HCT116 (cell line): ENCODE results near the gene PRKCA. TPM values are rescaled to one million over a fixed set of nuclear protein-coding genes. Genes with fewer than 3 reads are reported as not detected.

ENCODE experiments used
- ATAC-seq: fragments of 200-7000 bp; cut with Tn5 transposase; 2 replicates; pipeline ENCODE4 v1.9.1; 2020; ENCODE audit warnings: mild to moderate bottlenecking, moderate library complexity
- BruUV-seq: library from RNA; stranded (reverse); fragments of 400-500 nt; replicated peaks from 2 replicates; lab custom pipeline; 2021; lab: Mats Ljungman, UMichigan
- CTCF ChIA-PET: fragments of 300-600 bp; sonication (Branson Sonifier 250); formaldehyde crosslinking; loops from one replicate; lab custom pipeline; 2021; ENCODE audit warnings: antibody characterized with exemption; lab: Charles Lee
- POLR2A ChIA-PET: fragments of 300-600, 350-600 bp; sonication (Branson Sonifier 250); formaldehyde crosslinking; loops from one replicate; lab custom pipeline; 2021; ENCODE audit warnings: antibody characterized with exemption; lab: Charles Lee
- RAD21 ChIA-PET, 2 experiments: fragments of 300-600 bp; sonication (Branson Sonifier 250); formaldehyde crosslinking; loops; one replicate each; lab custom pipeline; 2023; ENCODE audit warnings: low total read pairs in 2 of 2; ENCODE audit not compliant: uncharacterized antibody in 2 of 2, unreplicated experiment in 2 of 2, low non-redundant PET in 1 of 2; lab: Charles Lee
- DNase-seq: peaks from one replicate; pipeline ENCODE4 v3.0.0-alpha.2; 2010; ENCODE audit warnings: low read depth, low spot score
- H2AFZ ChIP-seq: fragments of 200-600 bp; shearing (Covaris generic), sonication (generic); 2 replicates; pipeline ENCODE4 v1.6.1; 2017; ENCODE audit warnings: low read depth, mixed run types, mixed read lengths, antibody characterized with exemption, low read length; ENCODE audit not compliant: poor library complexity, severe bottlenecking
- H3K27ac ChIP-seq: 2 replicates; pipeline ENCODE4 v1.5.1; 2012; ENCODE audit warnings: low read depth, low read length
- H3K27me3 ChIP-seq: fragments of 200-600 bp; sonication (generic); 2 replicates; pipeline ENCODE4 v1.6.1; 2016; ENCODE audit warnings: mixed run types, low read length, mixed read lengths; ENCODE audit not compliant: insufficient read depth
- H3K36me3 ChIP-seq, 2 experiments: fragments of 200-500 bp in 1 of 2; fragments of 200-600 bp in 1 of 2; sonication (Bioruptor generic) in 1 of 2; sonication (generic) in 1 of 2; 2 replicates each; pipeline versions ENCODE4 v1.5.1 to v1.6.1; 2014 to 2016; ENCODE audit warnings: low read length in 2 of 2, inconsistent platforms in 1 of 2, mixed read lengths in 1 of 2, mixed run types in 1 of 2; ENCODE audit not compliant: insufficient read depth in 2 of 2, control insufficient read depth in 1 of 2
- H3K4me1 ChIP-seq, 2 experiments: fragments of 200-600 bp in 1 of 2; sonication (generic) in 1 of 2; 2 replicates each; pipeline versions ENCODE4 v1.5.1 to v1.6.1; 2012 to 2017; ENCODE audit warnings: low read length in 2 of 2, inconsistent platforms in 1 of 2, mild to moderate bottlenecking in 1 of 2, mixed read lengths in 1 of 2, mixed run types in 1 of 2, moderate library complexity in 1 of 2; ENCODE audit not compliant: insufficient read depth in 2 of 2, control insufficient read depth in 1 of 2
- H3K4me2 ChIP-seq: fragments of 200-600 bp; sonication (generic); 2 replicates; pipeline ENCODE4 v1.6.1; 2017; ENCODE audit warnings: mixed run types, low read length, mixed read lengths
- H3K4me3 ChIP-seq, 2 experiments: fragments of 200-600 bp in 1 of 2; sonication (generic) in 1 of 2; replicated peaks in 1 of 2; 2 replicates each; pipeline ENCODE4 v1.5.1; 2011 to 2016; ENCODE audit warnings: low read length in 2 of 2, control low read depth in 1 of 2, low read depth in 1 of 2, mild to moderate bottlenecking in 1 of 2, mixed read lengths in 1 of 2, mixed run types in 1 of 2
- H3K79me2 ChIP-seq: fragments of 200-600 bp; sonication (generic); 2 replicates; pipeline ENCODE4 v1.6.1; 2017; ENCODE audit warnings: mild to moderate bottlenecking, mixed run types, low read length, moderate library complexity, mixed read lengths; ENCODE audit not compliant: insufficient read depth
- H3K9ac ChIP-seq: fragments of 200-600 bp; sonication (generic); 2 replicates; pipeline ENCODE4 v1.6.1; 2016; ENCODE audit warnings: low read length, mixed read lengths
- H3K9me2 ChIP-seq: fragments of 200-600 bp; sonication (generic), shearing (Covaris generic); 2 replicates; pipeline ENCODE4 v1.6.1; 2017; ENCODE audit warnings: mixed run types, mild to moderate bottlenecking, moderate library complexity; ENCODE audit not compliant: insufficient read depth
- H3K9me3 ChIP-seq, 2 experiments: fragments of 200-500 bp in 1 of 2; fragments of 200-600 bp in 1 of 2; sonication (Bioruptor generic) in 1 of 2; sonication (generic) in 1 of 2; 2 replicates each; pipeline ENCODE4 v1.6.1; 2014 to 2017; ENCODE audit warnings: low read length in 2 of 2, mixed read lengths in 2 of 2, inconsistent platforms in 1 of 2, low read depth in 1 of 2, mild to moderate bottlenecking in 1 of 2, mixed run types in 1 of 2, moderate library complexity in 1 of 2; ENCODE audit not compliant: control insufficient read depth in 1 of 2, insufficient read depth in 1 of 2
- H4K20me1 ChIP-seq: fragments of 200-600 bp; sonication (generic), shearing (Covaris generic); 2 replicates; pipeline ENCODE4 v1.6.1; 2017; ENCODE audit warnings: mixed run types, mild to moderate bottlenecking, moderate library complexity; ENCODE audit not compliant: insufficient read depth
- CEBPB ChIP-seq: IDR thresholded peaks from 2 replicates; pipeline ENCODE4 v1.6.1; 2012; ENCODE audit warnings: low read depth
- EGR1 ChIP-seq: IDR thresholded peaks from 2 replicates; pipeline ENCODE4 v1.6.1; 2012; ENCODE audit warnings: low read depth
- ELF1 ChIP-seq: IDR thresholded peaks from 2 replicates; pipeline ENCODE4 v1.6.1; 2012; ENCODE audit warnings: low read depth, borderline replicate concordance
- EZH2 ChIP-seq: fragments of 200-600 bp; sonication (generic); IDR thresholded peaks from 2 replicates; pipeline ENCODE4 v1.6.1; 2017; ENCODE audit warnings: antibody characterized with exemption, mixed run types
- FOSL1 ChIP-seq: IDR thresholded peaks from 2 replicates; pipeline ENCODE4 v1.6.1; 2012; ENCODE audit warnings: low read depth
- JUND ChIP-seq: IDR thresholded peaks from 2 replicates; pipeline ENCODE4 v1.6.1; 2012
- POLR2A ChIP-seq: IDR thresholded peaks from 2 replicates; pipeline ENCODE4 v1.7.0; 2011; ENCODE audit warnings: borderline replicate concordance; ENCODE audit not compliant: insufficient read depth, insufficient read length; ENCODE audit errors: extremely low read depth
- POLR2AphosphoS5 ChIP-seq: IDR thresholded peaks from 2 replicates; pipeline ENCODE4 v1.6.1; 2011; ENCODE audit warnings: mild to moderate bottlenecking, low read depth, low read length, moderate library complexity
- RAD21 ChIP-seq: IDR thresholded peaks from 2 replicates; pipeline ENCODE4 v1.6.1; 2012; ENCODE audit warnings: low read depth, mild to moderate bottlenecking
- SIN3A ChIP-seq: IDR thresholded peaks from 2 replicates; pipeline ENCODE4 v1.6.1; 2012; ENCODE audit warnings: low read depth
- SRF ChIP-seq: IDR thresholded peaks from 2 replicates; pipeline ENCODE4 v1.6.1; 2012; ENCODE audit warnings: low read depth
- TCF7L2 ChIP-seq: IDR thresholded peaks from 2 replicates; pipeline ENCODE4 v1.7.0; 2011; ENCODE audit warnings: borderline replicate concordance, inconsistent platforms; ENCODE audit not compliant: insufficient read depth, insufficient read length; ENCODE audit errors: extremely low read depth
- YY1 ChIP-seq: IDR thresholded peaks from 2 replicates; pipeline ENCODE4 v1.6.1; 2011; ENCODE audit warnings: low read length, low read depth, moderate library complexity, mild to moderate bottlenecking; ENCODE audit not compliant: insufficient replicate concordance; ENCODE audit errors: extremely low read depth
- ZNF274 ChIP-seq: fragments of 200-500 bp; sonication (Bioruptor generic); IDR thresholded peaks from 2 replicates; pipeline ENCODE4 v1.6.1; 2014; ENCODE audit warnings: mild to moderate bottlenecking, low read depth, low read length, inconsistent platforms
- intact Hi-C: fragments of 100-400 bp; cut with micrococcal nuclease; formaldehyde crosslinking; loops from 2 replicates; pipeline ENCODE4 v1.10.0; 2022
- total RNA-seq: library from RNA; stranded (reverse); gene quantifications from one replicate; pipeline ENCODE4 v1.2.1, GENCODE V29; 2021; ENCODE audit not compliant: unreplicated experiment
- TF ChIP-seq, protein P1 (sequence below): IDR thresholded peaks from 2 replicates; pipeline ENCODE4 v1.6.1; 2012
- TF ChIP-seq, protein P2 (sequence below): IDR thresholded peaks from 2 replicates; pipeline ENCODE4 v1.6.1; 2012
- TF ChIP-seq, protein P3 (sequence below), 3 experiments: fragments of 200-600 bp in 1 of 3; sonication (generic) in 1 of 3; IDR thresholded peaks in 2 of 3; conservative IDR thresholded peaks in 1 of 3; 2 replicates each; pipeline ENCODE4 v1.5.1; 2012 to 2017; ENCODE audit warnings: low read depth in 2 of 3, low read length in 2 of 3, antibody characterized with exemption in 1 of 3, borderline replicate concordance in 1 of 3, control low read depth in 1 of 3, mild to moderate bottlenecking in 1 of 3, mixed read lengths in 1 of 3, mixed run types in 1 of 3, moderate library complexity in 1 of 3; ENCODE audit not compliant: insufficient read depth in 1 of 3

PRKCA gene
- total RNA-seq, 1 experiment from 2014 or later: 18.8 TPM

DNA sequence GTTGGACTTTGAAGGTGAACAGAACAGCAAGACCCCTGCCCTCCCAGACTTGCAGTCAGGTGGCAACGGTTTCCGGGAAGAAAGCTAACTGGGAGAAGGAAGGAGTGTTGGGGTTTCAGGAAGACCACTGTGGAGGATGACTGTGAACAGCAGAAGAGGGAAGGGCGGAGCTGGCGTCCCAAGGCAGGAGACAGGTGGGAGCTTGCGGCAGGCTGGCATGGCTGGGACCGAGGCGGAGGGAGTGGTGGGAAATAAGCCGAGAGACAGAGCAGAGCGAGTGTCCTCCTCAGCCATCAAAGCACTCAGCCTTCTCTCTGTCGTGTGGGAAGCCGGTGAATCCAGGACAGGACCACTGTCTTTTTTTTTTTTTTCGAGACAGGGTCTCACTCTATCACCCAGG is 424.0 kb downstream of the PRKCA start:
- ChIA-PET RAD21 (no interaction called here), CTCF (interaction anchor here (1.5 to 2.3 kb wide), 4 partner anchors 12 to 249 kb away, joined by 4 to 22 read pairs (median 5); no protein-coding TSS in a partner anchor), POLR2A (no interaction called here)
- TF ChIP-seq FOSL1 (no peak), POLR2A (no peak), SIN3A (no peak), RAD21 (no peak)
- TF ChIP-seq, protein P1, sequence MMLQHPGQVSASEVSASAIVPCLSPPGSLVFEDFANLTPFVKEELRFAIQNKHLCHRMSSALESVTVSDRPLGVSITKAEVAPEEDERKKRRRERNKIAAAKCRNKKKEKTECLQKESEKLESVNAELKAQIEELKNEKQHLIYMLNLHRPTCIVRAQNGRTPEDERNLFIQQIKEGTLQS: no peak
- no peak overlapping the region for H3K27ac ChIP-seq
- ATAC-seq (no peak), DNase-seq (no peak)
- no peaks in the 10 kb centered on the region for H3K36me3 ChIP-seq
- H2AFZ ChIP-seq: no peak overlapping the region
- H3K4me2 ChIP-seq: no peak overlapping the region
- H3K4me3 ChIP-seq: no peak overlapping the region
- no peaks in the 10 kb centered on the region for H4K20me1 ChIP-seq
- no peaks in the 10 kb centered on the region for H3K79me2 ChIP-seq
- H3K27me3 ChIP-seq: no peaks in the 10 kb centered on the region
- no peak overlapping the region for H3K9ac ChIP-seq
- BruUV-seq: no TSS peak
- H3K4me1 ChIP-seq: peaks cover 0 to 11% of the 10 kb centered on the region in 2 experiments; a peak in 2 of 4 replicates
- no peaks in the 10 kb centered on the region for H3K9me3 ChIP-seq
- no peaks in the 10 kb centered on the region for H3K9me2 ChIP-seq
- intact Hi-C loops: no loop called here

DNA sequence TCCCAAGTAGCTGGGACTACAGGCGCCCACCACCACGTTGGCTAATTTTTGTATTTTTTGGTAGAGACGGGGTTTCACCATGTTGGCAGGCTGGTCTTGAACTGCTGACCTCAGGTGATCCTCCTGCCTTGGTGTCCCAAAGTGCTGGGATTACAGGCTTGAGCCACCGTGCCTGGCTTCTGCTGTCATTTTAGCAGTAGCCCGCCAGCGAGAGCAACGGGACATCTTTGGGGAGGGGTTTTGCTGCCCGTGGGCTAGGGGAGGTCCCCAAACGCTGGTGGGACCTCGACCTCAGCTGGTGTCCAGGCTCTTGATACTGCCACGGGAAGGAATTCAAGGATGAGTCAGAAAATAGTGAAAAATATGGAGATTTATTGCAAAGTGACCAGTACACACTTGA is 424.4 kb downstream of the PRKCA start:
- ChIA-PET POLR2A (no interaction called here), CTCF (interaction anchor here (0.9 to 3.0 kb wide), 8 partner anchors 11 to 431 kb away, joined by 3 to 22 read pairs (median 5); no protein-coding TSS in a partner anchor), RAD21 (interaction anchor here (1.1 to 1.2 kb wide), 2 partner anchors 249 kb away, joined by 3 to 5 read pairs; no protein-coding TSS in a partner anchor)
- H3K4me3 ChIP-seq: no peak overlapping the region
- no peak overlapping the region for H2AFZ ChIP-seq
- BruUV-seq: no TSS peak
- no peaks in the 10 kb centered on the region for H3K9me2 ChIP-seq
- H3K4me1 ChIP-seq: peaks cover 0 to 11% of the 10 kb centered on the region in 2 experiments; a peak in 2 of 4 replicates
- no peak overlapping the region for H3K4me2 ChIP-seq
- DNase-seq (no peak), ATAC-seq (no peak)
- no peaks in the 10 kb centered on the region for H3K79me2 ChIP-seq
- H3K36me3 ChIP-seq: no peaks in the 10 kb centered on the region
- H4K20me1 ChIP-seq: no peaks in the 10 kb centered on the region
- H3K27me3 ChIP-seq: no peaks in the 10 kb centered on the region
- H3K9me3 ChIP-seq: no peaks in the 10 kb centered on the region
- H3K27ac ChIP-seq: no peak overlapping the region
- no peak overlapping the region for H3K9ac ChIP-seq
- intact Hi-C loops: no loop called here
- no peak for TF ChIP-seq EZH2
- TF ChIP-seq POLR2AphosphoS5: no peak
- TF ChIP-seq TCF7L2: no peak
- no peak for TF ChIP-seq CEBPB
- no peak for TF ChIP-seq FOSL1
- TF ChIP-seq SRF: no peak
- TF ChIP-seq, protein P2, sequence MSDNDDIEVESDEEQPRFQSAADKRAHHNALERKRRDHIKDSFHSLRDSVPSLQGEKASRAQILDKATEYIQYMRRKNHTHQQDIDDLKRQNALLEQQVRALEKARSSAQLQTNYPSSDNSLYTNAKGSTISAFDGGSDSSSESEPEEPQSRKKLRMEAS: no peak
- TF ChIP-seq ZNF274: no peak
- no peak for TF ChIP-seq EGR1
- no peak for TF ChIP-seq YY1
- no peak for TF ChIP-seq SIN3A
- no peak for TF ChIP-seq ELF1
- TF ChIP-seq, protein P3, sequence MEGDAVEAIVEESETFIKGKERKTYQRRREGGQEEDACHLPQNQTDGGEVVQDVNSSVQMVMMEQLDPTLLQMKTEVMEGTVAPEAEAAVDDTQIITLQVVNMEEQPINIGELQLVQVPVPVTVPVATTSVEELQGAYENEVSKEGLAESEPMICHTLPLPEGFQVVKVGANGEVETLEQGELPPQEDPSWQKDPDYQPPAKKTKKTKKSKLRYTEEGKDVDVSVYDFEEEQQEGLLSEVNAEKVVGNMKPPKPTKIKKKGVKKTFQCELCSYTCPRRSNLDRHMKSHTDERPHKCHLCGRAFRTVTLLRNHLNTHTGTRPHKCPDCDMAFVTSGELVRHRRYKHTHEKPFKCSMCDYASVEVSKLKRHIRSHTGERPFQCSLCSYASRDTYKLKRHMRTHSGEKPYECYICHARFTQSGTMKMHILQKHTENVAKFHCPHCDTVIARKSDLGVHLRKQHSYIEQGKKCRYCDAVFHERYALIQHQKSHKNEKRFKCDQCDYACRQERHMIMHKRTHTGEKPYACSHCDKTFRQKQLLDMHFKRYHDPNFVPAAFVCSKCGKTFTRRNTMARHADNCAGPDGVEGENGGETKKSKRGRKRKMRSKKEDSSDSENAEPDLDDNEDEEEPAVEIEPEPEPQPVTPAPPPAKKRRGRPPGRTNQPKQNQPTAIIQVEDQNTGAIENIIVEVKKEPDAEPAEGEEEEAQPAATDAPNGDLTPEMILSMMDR (IDR thresholded peaks at IDR 0.05 in 2 of 3, conservative IDR thresholded peaks at IDR 0.05 in 1 of 3; ENCODE audit: borderline replicate concordance in 1 of 3, insufficient read depth in 1 of 3, low read depth in 2 of 3, low read length in 2 of 3): no peak
- TF ChIP-seq JUND: no peak
- TF ChIP-seq, protein P1: no peak
- TF ChIP-seq RAD21: no peak
